BJ (cell line): ENCODE measurements around the gene VSX1. TPM values are rescaled to one million over a fixed set of nuclear protein-coding genes. Genes with fewer than 3 reads are reported as not detected.

ENCODE experiments used
- CTCF ChIA-PET: fragments of 350-600 bp; formaldehyde crosslinking; extraction: SDS; loops from one replicate; lab custom pipeline; 2021; ENCODE audit warnings: antibody characterized with exemption, inconsistent platforms; lab: Yijun Ruan, JAX
- POLR2A ChIA-PET: fragments of 300-600 bp; sonication (Branson Sonifier 250); formaldehyde crosslinking; extraction: SDS; loops from one replicate; lab custom pipeline; 2021; ENCODE audit warnings: antibody characterized with exemption; lab: Charles Lee
- DNase-seq: peaks from one replicate; pipeline ENCODE4 v3.0.0-alpha.2; 2011; ENCODE audit warnings: low read depth
- H3K27me3 ChIP-seq: 2 replicates; pipeline ENCODE4 v1.6.0; 2011; ENCODE audit warnings: low read length; ENCODE audit not compliant: control insufficient read depth, insufficient read depth
- H3K36me3 ChIP-seq: 2 replicates; pipeline ENCODE4 v1.5.1; 2011; ENCODE audit warnings: low read length; ENCODE audit not compliant: control insufficient read depth, insufficient read depth
- H3K4me3 ChIP-seq: 2 replicates; pipeline ENCODE4 v1.5.1; 2011; ENCODE audit warnings: low read depth, mild to moderate bottlenecking, control low read depth, low read length
- polyA minus RNA-seq: library from RNA; depleted of rRNA, polyadenylated mRNA; stranded (reverse); fragments of >200 nt; gene quantifications from 2 replicates; pipeline ENCODE4 v1.2.3, GENCODE V29; 2011; rRNA and poly(A)+ RNA removed
- polyA plus RNA-seq: library from polyadenylated mRNA; depleted of rRNA; stranded (reverse); fragments of >200 nt; gene quantifications from 2 replicates; pipeline ENCODE4 v1.2.3, GENCODE V29; 2011; rRNA removed
- TF ChIP-seq, protein P1 (sequence below): IDR thresholded peaks from 2 replicates; pipeline ENCODE4 v1.5.1; 2011; ENCODE audit warnings: low read depth, mild to moderate bottlenecking, control low read depth, inconsistent platforms, low read length, moderate library complexity; ENCODE audit not compliant: insufficient read depth

VSX1 gene
- polyA plus RNA-seq (not detected in 2 replicates), polyA minus RNA-seq (not detected in 2 replicates)

DNA sequence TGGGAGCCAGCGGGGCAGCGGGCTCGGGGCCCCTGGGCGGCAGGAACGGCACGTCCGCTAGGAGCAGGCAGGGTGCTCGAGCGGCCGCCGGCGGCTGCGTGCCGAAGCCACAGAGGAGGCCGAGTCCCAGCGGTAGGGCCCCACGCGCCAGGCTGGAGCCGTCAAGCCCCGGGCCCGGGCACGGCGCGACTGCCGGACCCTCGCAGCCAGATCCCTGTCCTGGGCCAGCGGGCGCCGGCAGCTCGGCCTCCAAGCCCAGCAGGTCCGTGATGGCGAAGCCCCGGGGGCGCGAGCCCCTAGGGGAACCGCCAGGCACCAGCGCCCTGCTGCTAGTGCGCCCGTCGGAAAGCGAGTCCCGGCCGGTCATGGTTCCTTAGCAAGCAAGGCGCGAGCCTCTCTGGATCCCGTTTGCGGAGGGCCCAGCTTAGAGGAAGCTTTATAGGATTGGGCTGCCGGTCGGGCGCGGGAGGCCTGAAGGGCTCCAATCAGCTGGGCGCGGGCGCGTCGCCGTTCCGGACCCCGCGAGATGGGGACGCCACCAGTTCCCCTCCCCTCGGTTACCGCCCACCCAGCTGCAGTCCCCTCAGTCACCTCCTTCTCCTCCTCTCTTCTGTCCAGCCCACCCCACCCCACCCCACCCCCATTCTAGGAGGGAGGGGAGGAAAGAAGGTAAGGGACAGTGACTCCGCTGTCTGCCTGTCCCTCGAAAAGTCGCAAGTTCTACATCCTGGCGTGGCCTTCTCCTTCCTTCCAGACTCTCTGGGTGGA, at the start of gene VSX1:
Gene VSX1, minus strand, starts transcription at position 412 of the 768 bp plus-strand sequence. Its CDS starts 45 bp downstream, at position 367.
- ChIA-PET CTCF (interaction anchor here (0.7 to 1.3 kb wide), 2 partner anchors 55 to 88 kb away, joined by 3 read pairs; no protein-coding TSS in a partner anchor), POLR2A (no interaction called here)
- peaks cover 67% of the 10 kb centered on the region for H3K27me3 ChIP-seq
- TF ChIP-seq, protein P1, sequence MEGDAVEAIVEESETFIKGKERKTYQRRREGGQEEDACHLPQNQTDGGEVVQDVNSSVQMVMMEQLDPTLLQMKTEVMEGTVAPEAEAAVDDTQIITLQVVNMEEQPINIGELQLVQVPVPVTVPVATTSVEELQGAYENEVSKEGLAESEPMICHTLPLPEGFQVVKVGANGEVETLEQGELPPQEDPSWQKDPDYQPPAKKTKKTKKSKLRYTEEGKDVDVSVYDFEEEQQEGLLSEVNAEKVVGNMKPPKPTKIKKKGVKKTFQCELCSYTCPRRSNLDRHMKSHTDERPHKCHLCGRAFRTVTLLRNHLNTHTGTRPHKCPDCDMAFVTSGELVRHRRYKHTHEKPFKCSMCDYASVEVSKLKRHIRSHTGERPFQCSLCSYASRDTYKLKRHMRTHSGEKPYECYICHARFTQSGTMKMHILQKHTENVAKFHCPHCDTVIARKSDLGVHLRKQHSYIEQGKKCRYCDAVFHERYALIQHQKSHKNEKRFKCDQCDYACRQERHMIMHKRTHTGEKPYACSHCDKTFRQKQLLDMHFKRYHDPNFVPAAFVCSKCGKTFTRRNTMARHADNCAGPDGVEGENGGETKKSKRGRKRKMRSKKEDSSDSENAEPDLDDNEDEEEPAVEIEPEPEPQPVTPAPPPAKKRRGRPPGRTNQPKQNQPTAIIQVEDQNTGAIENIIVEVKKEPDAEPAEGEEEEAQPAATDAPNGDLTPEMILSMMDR = no peak
- H3K36me3 ChIP-seq = no peaks in the 10 kb centered on the region
- no peak for DNase-seq
- no peak within 1 kb of the TSS for H3K4me3 ChIP-seq

DNA sequence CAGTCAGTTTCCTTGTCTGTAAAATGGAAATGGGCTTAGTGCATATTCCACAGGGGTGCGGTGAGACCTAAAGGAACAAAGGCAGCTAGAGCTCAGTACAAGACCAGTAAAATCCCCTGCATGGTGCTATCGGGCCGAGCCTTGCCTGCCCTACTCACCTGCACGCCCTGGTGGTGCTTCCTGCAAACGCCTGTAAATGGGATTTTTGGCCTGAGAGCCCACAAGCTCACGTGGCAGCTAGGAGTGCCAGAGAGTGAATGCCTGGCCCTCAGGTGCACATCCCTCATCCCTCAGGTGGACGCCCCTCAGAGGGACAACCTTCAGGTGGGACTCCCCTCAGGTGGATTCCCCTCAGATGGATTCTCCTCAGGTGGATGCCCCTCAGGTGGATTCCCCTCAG, 48.0 kb upstream of the VSX1 start:
- no peak overlapping the region for H3K4me3 ChIP-seq
- no peak for DNase-seq
- H3K36me3 ChIP-seq = no peaks in the 10 kb centered on the region
- POLR2A ChIA-PET = no interaction called here
- CTCF ChIA-PET = no interaction called here
- TF ChIP-seq, protein P1 = no peak
- H3K27me3 ChIP-seq = peaks cover 2% of the 10 kb centered on the region; the same call in 1 of the 2 replicates

DNA sequence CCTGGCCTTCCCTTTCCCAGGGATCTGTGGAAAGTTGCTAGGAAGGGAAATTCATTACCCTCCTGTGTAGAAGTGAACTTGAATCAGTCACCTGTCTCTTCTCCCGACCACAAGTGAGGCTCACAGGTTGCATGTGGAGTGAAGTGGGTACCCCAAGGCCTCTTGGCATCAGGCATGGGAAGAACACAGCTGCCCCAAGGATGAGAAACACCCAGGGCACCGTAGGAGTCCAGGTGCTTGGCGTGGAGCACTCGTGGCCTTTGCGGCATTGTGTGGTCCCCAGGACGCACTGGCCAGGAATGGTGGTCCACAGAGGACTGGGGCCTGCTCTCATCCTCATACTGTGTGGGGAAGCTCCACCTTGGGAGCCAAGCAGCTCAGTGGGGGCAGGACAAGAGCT, 47.5 kb upstream of the VSX1 start:
- no peaks in the 10 kb centered on the region for H3K36me3 ChIP-seq
- H3K27me3 ChIP-seq = peaks cover 2% of the 10 kb centered on the region; the same call in 1 of the 2 replicates
- CTCF ChIA-PET = interaction anchor here (0.8 kb wide), 1 partner anchor 134 kb away, joined by 3 read pairs; no protein-coding TSS in a partner anchor
- POLR2A ChIA-PET = no interaction called here
- H3K4me3 ChIP-seq = no peak overlapping the region
- TF ChIP-seq, protein P1 = no peak
- no peak for DNase-seq

DNA sequence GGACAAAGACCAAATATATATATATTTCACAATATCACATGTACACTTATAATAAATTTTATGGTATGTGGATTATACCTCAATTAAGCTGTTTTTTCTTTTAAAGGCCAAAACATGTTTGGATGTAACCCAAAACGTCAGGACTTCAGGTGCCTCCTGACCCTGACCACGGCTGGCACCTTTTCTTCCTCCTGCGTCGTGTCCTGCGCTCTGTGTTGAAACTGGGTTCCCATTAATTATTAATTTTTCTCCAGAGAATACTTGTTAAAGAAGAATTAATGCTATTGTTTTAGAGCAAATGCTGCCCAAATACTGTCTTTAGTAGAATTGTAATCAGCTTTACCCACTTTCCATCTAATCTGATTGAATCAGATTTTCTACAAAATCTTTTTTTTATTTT, 46.7 kb upstream of the VSX1 start:
- no peak for DNase-seq
- TF ChIP-seq, protein P1 = no peak
- POLR2A ChIA-PET = no interaction called here
- Histone ChIP-seq H3K4me3 (no peak overlapping the region), H3K27me3 (peaks cover 2% of the 10 kb centered on the region; the same call in 1 of the 2 replicates), H3K36me3 (no peaks in the 10 kb centered on the region)
- CTCF ChIA-PET = interaction anchor here (0.8 kb wide), 1 partner anchor 133 kb away, joined by 3 read pairs; no protein-coding TSS in a partner anchor

DNA sequence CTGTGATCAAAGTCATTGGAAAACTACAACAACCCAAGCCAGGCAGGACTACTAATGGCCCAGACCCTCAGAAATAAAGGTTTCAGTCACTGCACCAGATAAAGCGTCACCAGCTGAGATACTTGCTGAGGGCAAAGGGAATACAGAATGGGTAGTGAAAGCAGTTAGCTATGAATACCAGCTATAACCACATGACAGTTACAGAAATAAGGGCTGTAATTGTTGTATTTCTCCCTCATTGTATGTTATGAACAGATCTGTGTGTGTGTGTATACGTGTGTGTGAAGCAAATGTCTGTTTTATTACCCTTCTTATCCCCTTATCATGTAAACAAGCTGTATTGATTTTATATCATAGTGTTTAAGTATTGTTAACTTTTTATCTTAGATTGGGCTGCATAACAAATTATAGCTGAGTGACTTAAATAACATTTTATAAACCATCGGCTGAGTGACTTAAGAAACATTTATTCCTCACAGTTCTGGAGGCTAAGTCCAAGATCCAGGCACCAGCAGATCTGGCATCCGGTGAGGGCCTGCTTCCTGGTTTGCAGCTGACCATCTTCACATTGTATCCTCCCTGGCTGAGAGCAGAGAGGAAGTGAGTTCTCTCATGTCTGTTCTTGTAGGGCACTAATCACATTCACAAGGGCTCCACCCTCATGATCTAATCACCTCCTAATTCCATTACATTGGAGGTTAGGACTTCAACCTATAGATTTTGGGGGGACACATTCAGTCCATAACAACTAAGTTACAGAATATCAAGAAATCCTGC, 46.0 kb upstream of the VSX1 start:
- Histone ChIP-seq H3K36me3 (no peaks in the 10 kb centered on the region), H3K4me3 (no peak overlapping the region), H3K27me3 (no peaks in the 10 kb centered on the region)
- no peak for DNase-seq
- POLR2A ChIA-PET = no interaction called here
- CTCF ChIA-PET = no interaction called here
- TF ChIP-seq, protein P1 = no peak
